Stimulated activated CD8-positive, alpha-beta memory T cell treated with anti-CD3 and anti-CD28 coated beads, Interleukin-12 subunit alpha, Interleukin-12 subunit beta, amount 100 ng/mL, for 24 hours (primary cell): Measurements from ENCODE around the gene CMPK2.

Source experiments
- DNase-seq: peaks from one replicate; pipeline ENCODE4 v3.0.0-alpha.2; 2020; ENCODE audit errors: extremely low read depth

CMPK2 gene

DNA sequence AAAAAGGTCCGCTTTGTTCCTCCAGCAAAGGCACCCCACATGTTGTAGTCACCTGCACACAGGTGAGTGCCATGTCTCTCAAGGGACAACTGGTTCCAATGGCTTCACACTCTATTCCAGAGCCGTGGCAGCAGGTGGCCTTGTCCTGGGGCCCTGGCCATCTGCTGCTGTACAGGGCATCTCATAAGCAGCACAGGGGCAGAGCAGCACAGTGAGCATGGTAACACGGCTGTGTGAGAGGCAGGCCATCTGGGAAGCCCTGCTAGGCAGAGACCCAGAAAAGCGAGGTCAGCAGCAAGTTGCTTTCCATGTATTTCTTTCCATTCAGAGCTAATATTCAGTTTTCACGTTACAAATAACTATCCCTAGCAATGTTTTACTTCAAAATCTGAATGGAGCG is 54.7 kb downstream of the CMPK2 start:
- no peak for DNase-seq

DNA sequence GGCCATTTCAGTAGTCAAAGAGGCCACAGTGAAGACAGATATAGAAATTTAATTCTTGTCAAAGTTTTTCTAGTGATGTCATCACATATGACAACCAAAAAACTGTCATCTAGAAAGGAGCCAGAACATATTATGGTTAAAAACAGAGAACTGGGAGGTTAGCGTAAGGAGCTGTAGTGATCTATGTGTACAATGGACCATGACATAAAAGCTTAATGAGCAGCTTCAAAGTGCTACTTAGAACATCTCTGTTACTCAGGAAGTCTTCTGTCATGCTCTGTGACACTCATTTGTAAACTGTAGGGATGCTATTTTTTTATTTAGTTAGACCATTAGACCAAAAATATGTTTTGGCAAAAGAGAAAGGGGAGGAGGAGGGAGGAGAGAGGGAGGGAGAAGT is 57.3 kb downstream of the CMPK2 start:
- no peak for DNase-seq

DNA sequence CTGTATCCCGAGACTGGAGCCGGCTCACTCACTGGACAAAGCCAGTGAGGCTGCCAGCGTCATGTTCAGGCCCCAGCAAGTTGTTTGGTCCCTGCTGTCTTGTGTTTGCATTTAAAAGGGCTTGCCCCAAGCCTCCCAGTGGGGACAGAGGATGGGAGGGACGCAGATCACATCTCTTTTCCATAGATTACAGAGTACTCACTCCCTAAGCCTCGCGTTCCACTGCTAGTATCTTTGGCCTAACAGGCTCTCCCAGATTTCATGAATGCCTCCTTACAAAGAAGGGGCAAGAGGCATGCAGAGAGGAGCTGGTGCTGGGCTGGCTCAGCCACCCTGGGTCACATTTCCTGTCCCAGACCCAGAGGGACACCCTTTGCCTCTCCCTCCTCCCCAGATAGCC is 59.1 kb downstream of the CMPK2 start:
- DNase-seq = no peak

DNA sequence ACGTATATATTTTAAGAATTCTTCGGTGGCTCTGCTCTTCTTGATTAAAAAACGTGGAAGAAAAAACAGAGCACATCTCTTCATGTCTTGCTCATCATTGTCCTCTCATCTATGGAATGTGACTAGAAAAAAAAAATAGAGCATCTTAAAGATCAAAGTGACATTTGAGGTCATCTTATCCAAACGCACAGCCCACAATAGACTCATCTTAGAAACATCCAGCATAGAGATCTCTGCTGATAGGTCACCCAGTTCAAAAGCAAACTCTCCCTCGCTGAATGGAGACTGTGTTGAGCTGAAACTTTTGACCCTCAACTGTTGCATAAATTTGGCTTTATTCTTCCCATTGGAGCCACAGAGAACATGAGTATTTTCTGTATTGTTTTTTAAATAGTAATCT is 65.2 kb downstream of the CMPK2 start:
- DNase-seq = no peak
